Loucy (cell line): ENCODE data around the gene GRIN2A.

Experiments
- H2AFZ ChIP-seq: fragments of 200-600 bp; sonication (generic); 2 replicates; pipeline ENCODE4 v1.6.0; 2016; ENCODE audit warnings: antibody characterized with exemption, mild to moderate bottlenecking, low read length, moderate library complexity
- H3F3A ChIP-seq: fragments of 200-600 bp; 2 replicates; pipeline ENCODE4 v1.6.0; 2016; ENCODE audit warnings: antibody characterized with exemption, low read depth, mild to moderate bottlenecking
- H3K27me3 ChIP-seq: fragments of 200-600 bp; sonication (generic); 2 replicates; pipeline ENCODE4 v1.6.1; 2014; ENCODE audit warnings: low read length, mild to moderate bottlenecking; ENCODE audit not compliant: insufficient read depth, poor library complexity, severe bottlenecking
- H3K36me3 ChIP-seq: fragments of 200-600 bp; sonication (generic); 2 replicates; pipeline ENCODE4 v1.6.1; 2016; ENCODE audit warnings: low read length; ENCODE audit not compliant: insufficient read depth
- H3K4me1 ChIP-seq: fragments of 200-600 bp; sonication (generic); 2 replicates; pipeline ENCODE4 v1.5.1; 2014; ENCODE audit warnings: low read length, mild to moderate bottlenecking; ENCODE audit not compliant: insufficient read depth, poor library complexity, severe bottlenecking
- H3K4me2 ChIP-seq: fragments of 200-600 bp; sonication (generic); 2 replicates; pipeline ENCODE4 v1.6.0; 2014; ENCODE audit warnings: antibody characterized with exemption, low read length, low read depth, mild to moderate bottlenecking; ENCODE audit not compliant: poor library complexity, severe bottlenecking
- H3K4me3 ChIP-seq: fragments of 200-600 bp; sonication (generic); 2 replicates; pipeline ENCODE4 v1.5.1; 2014; ENCODE audit warnings: low read length, mild to moderate bottlenecking, mixed read lengths; ENCODE audit not compliant: poor library complexity, severe bottlenecking
- H3K79me2 ChIP-seq: fragments of 200-600 bp; sonication (generic); 2 replicates; pipeline ENCODE4 v1.6.1; 2014; ENCODE audit warnings: low read length; ENCODE audit not compliant: insufficient read depth
- H3K9ac ChIP-seq: fragments of 200-600 bp; sonication (generic); 2 replicates; pipeline ENCODE4 v1.6.0; 2014; ENCODE audit warnings: mild to moderate bottlenecking, low read depth, low read length, moderate library complexity; ENCODE audit not compliant: poor library complexity, severe bottlenecking
- H3K9me2 ChIP-seq: fragments of 200-600 bp; sonication (generic); replicated peaks from 2 replicates; pipeline ENCODE4 v1.6.1; 2016; ENCODE audit warnings: low read depth, low read length, mixed read lengths
- H3K9me3 ChIP-seq: fragments of 200-600 bp; sonication (generic); 2 replicates; pipeline ENCODE4 v1.6.1; 2014; ENCODE audit warnings: mild to moderate bottlenecking, antibody characterized with exemption, low read length, low read depth; ENCODE audit not compliant: insufficient read depth
- H4K20me1 ChIP-seq: fragments of 200-600 bp; sonication (generic); 2 replicates; pipeline ENCODE4 v1.6.0; 2014; ENCODE audit warnings: antibody characterized with exemption, low read length, mild to moderate bottlenecking; ENCODE audit not compliant: insufficient read depth, poor library complexity, severe bottlenecking
- EZH2phosphoT487 ChIP-seq: fragments of 200-600 bp; IDR thresholded peaks from 2 replicates; pipeline ENCODE4 v1.6.1; 2018; ENCODE audit warnings: antibody characterized with exemption, mild to moderate bottlenecking, moderate library complexity, borderline replicate concordance
- TF ChIP-seq, protein P1 (sequence below): fragments of 200-600 bp; sonication (generic); conservative IDR thresholded peaks from 2 replicates; pipeline ENCODE4 v1.5.1; 2014; ENCODE audit warnings: mild to moderate bottlenecking, antibody characterized with exemption, low read length

The GRIN2A gene

DNA sequence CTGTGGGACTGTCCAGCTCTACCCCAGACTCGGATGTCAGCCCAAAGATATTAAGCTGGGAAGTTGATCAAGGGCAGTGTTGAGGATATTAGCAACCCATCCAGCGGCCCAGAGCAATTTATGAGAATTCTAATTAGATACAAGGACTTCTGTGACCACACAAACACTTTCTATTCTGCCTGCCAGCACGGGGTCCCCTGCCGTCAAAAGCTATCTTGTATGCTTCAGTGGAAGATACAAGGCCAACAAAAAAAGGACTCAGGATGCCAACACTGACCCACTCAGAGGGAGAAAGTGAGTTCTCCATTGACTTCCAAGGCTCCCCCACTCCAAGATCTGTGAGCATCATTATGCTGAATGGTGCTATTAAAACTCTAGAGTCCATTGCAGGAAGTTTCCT lies 390.7 kb downstream of the GRIN2A start:
- Histone ChIP-seq H4K20me1 (no peaks in the 10 kb centered on the region), H3K9ac (no peak overlapping the region), H3K9me3 (no peaks in the 10 kb centered on the region)

DNA sequence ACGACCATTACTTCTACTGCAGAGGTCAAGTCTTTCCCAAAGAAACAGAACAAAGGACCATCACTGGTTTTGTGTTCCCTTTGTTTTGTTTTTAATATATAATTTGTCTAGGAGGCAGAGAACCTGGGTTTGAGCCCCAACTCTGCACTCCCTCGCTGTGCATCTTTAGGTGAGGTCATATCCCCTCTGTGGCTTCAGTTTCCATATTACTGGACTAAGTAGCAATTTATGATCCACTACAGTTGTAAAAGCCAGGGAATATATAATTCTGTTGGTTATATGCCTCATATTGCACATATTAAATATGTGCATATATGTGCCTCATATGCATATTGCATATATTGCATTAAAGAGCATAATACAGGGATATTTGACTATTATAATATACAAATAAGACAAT lies 392.0 kb downstream of the GRIN2A start:
- no peaks in the 10 kb centered on the region for H3F3A ChIP-seq
- no peak overlapping the region for H3K4me2 ChIP-seq
- H4K20me1 ChIP-seq = no peaks in the 10 kb centered on the region
- no peaks in the 10 kb centered on the region for H3K36me3 ChIP-seq
- H2AFZ ChIP-seq = no peak overlapping the region
- H3K9me2 ChIP-seq = no peaks in the 10 kb centered on the region
- H3K79me2 ChIP-seq = no peaks in the 10 kb centered on the region
- no peaks in the 10 kb centered on the region for H3K27me3 ChIP-seq
- H3K9me3 ChIP-seq = no peaks in the 10 kb centered on the region
- no peak overlapping the region for H3K4me3 ChIP-seq
- H3K4me1 ChIP-seq = no peaks in the 10 kb centered on the region
- no peak overlapping the region for H3K9ac ChIP-seq
- no peak for TF ChIP-seq EZH2phosphoT487
- TF ChIP-seq, protein P1, sequence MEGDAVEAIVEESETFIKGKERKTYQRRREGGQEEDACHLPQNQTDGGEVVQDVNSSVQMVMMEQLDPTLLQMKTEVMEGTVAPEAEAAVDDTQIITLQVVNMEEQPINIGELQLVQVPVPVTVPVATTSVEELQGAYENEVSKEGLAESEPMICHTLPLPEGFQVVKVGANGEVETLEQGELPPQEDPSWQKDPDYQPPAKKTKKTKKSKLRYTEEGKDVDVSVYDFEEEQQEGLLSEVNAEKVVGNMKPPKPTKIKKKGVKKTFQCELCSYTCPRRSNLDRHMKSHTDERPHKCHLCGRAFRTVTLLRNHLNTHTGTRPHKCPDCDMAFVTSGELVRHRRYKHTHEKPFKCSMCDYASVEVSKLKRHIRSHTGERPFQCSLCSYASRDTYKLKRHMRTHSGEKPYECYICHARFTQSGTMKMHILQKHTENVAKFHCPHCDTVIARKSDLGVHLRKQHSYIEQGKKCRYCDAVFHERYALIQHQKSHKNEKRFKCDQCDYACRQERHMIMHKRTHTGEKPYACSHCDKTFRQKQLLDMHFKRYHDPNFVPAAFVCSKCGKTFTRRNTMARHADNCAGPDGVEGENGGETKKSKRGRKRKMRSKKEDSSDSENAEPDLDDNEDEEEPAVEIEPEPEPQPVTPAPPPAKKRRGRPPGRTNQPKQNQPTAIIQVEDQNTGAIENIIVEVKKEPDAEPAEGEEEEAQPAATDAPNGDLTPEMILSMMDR = no peak

More for the DNA sequence above, 390.7 kb downstream of the GRIN2A start:
- TF ChIP-seq EZH2phosphoT487 = no peak
- TF ChIP-seq, protein P1 = no peak
- Histone ChIP-seq H3F3A (no peaks in the 10 kb centered on the region), H3K27me3 (no peaks in the 10 kb centered on the region), H3K36me3 (no peaks in the 10 kb centered on the region), H3K4me3 (no peak overlapping the region), H3K9me2 (no peaks in the 10 kb centered on the region), H3K4me2 (no peak overlapping the region), H3K79me2 (no peaks in the 10 kb centered on the region), H3K4me1 (no peaks in the 10 kb centered on the region), H2AFZ (no peak overlapping the region)

DNA sequence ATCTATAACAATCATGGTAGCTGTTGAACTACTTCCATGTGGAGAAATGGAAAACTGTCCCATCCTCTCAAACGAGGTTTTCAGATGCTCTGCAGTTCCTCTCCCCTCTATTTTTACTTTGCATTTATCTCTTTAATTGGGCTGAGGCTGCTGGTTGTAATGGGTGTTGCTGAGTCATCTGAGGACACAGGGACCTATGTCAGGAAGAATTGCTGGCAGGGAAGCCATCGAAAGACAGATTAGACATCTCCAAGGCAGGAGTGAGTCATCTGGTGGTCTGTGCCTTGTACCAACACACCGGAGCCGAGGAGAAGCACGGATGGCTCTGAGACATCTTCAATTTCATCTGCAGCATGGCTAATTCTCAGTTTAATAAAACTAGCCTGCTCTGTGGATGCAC lies 394.5 kb downstream of the GRIN2A start:
- no peaks in the 10 kb centered on the region for H3K9me2 ChIP-seq

More for the DNA sequence above, 394.5 kb downstream of the GRIN2A start:
- no peaks in the 10 kb centered on the region for H4K20me1 ChIP-seq
- no peak overlapping the region for H3K9ac ChIP-seq
- no peak overlapping the region for H2AFZ ChIP-seq
- H3K9me3 ChIP-seq = no peaks in the 10 kb centered on the region
- no peaks in the 10 kb centered on the region for H3K79me2 ChIP-seq
- H3K36me3 ChIP-seq = no peaks in the 10 kb centered on the region
- no peaks in the 10 kb centered on the region for H3K4me1 ChIP-seq
- no peaks in the 10 kb centered on the region for H3F3A ChIP-seq
- H3K27me3 ChIP-seq = no peaks in the 10 kb centered on the region
- no peak overlapping the region for H3K4me2 ChIP-seq
- no peak overlapping the region for H3K4me3 ChIP-seq
- TF ChIP-seq, protein P1 = no peak
- no peak for TF ChIP-seq EZH2phosphoT487
